Kidney (tissue), 14 donors: Measurements from ENCODE around the gene TAOK3. TPM values are rescaled to one million over a fixed set of nuclear protein-coding genes. Genes with fewer than 3 reads are reported as not detected.

Source experiments
- DNase-seq, 5 donors: peaks; one replicate each; pipeline ENCODE4 v3.0.0-alpha.2; 2013 to 2020
- FAIRE-seq: peaks from 2 replicates; lab custom pipeline; 2012; peaks lifted over from hg19 to GRCh38; lab: Jason Lieb, UNC
- H3K27ac ChIP-seq, 2 donors: one replicate each; pipeline ENCODE4 v1.7.0; 2013; ENCODE audit warnings: low read depth in 2 of 2, low read length in 2 of 2, inconsistent platforms in 1 of 2
- H3K27me3 ChIP-seq: one replicate; pipeline ENCODE4 v1.7.1; 2013; ENCODE audit warnings: low read length, inconsistent platforms; ENCODE audit not compliant: control insufficient read depth, insufficient read depth
- H3K36me3 ChIP-seq, 3 donors: one replicate each; pipeline versions ENCODE4 v1.7.0 to v1.7.1; 2013; ENCODE audit warnings: low read length in 3 of 3, control low read depth in 1 of 3, inconsistent platforms in 1 of 3; ENCODE audit not compliant: insufficient read depth in 3 of 3, control insufficient read depth in 2 of 3
- H3K4me1 ChIP-seq, 3 donors: one replicate each; pipeline versions ENCODE4 v1.7.0 to v1.7.1; 2013; ENCODE audit warnings: low read length in 3 of 3, inconsistent platforms in 1 of 3, low read depth in 1 of 3; ENCODE audit not compliant: control insufficient read depth in 2 of 3, insufficient read depth in 2 of 3
- H3K4me3 ChIP-seq, 3 donors: one replicate each; pipeline versions ENCODE4 v1.7.0 to v1.8.1; 2013; ENCODE audit warnings: low read length in 3 of 3, control low read depth in 1 of 3, inconsistent platforms in 1 of 3
- H3K9ac ChIP-seq, 3 donors: one replicate each; pipeline versions ENCODE4 v1.7.0 to v1.7.1; 2013; ENCODE audit warnings: low read length in 3 of 3, control low read depth in 1 of 3, inconsistent platforms in 1 of 3
- H3K9me3 ChIP-seq, 3 donors: one replicate each; pipeline versions ENCODE4 v1.7.0 to v1.7.1; 2013; ENCODE audit warnings: low read length in 3 of 3, control low read depth in 1 of 3, inconsistent platforms in 1 of 3; ENCODE audit not compliant: control insufficient read depth in 2 of 3, insufficient read depth in 1 of 3
- CTCF ChIP-seq: IDR thresholded peaks from 3 replicates; pipeline ENCODE4 v1.5.1; 2012; ENCODE audit warnings: mild to moderate bottlenecking, moderate library complexity, borderline replicate concordance; ENCODE audit not compliant: insufficient read depth; ENCODE audit errors: extremely low read depth
- intact Hi-C: fragments of 100-400 bp; cut with DNase I; formaldehyde crosslinking; loops from one replicate; pipeline ENCODE4 v1.11.1; 2022
- polyA plus RNA-seq: library from polyadenylated mRNA; stranded (reverse); fragments of 350-450 nt; fragmentation: Illumina TruSeq; extraction: RNeasy Lipid Tissue Mini Kit (QIAGEN cat#74804); gene quantifications from one replicate; pipeline ENCODE4 v1.2.3, GENCODE V29; 2014; ENCODE audit warnings: low read depth, low replicate concordance; ENCODE audit not compliant: insufficient read depth
- total RNA-seq: library from RNA; stranded (reverse); fragmentation: NEBNext Ultra II Directional; extraction: Animal tissue kit (Norgen Biotek cat#: 25700); gene quantifications from one replicate; pipeline ENCODE4 v1.2.1, GENCODE V29; 2021
- donor health status: control.
- donor health status: control.
- donor health status: control.
- donor health status: control.
- donor health status: control.
- donor health status: DM: yes; HTN: yes; CAD: no.
- donor health status: Normal renal cell carcinoma (clear cell type).

The TAOK3 gene
- total and polyA plus RNA-seq, 2 donors from 2014 or later = 14.0 to 36.1 TPM

DNA sequence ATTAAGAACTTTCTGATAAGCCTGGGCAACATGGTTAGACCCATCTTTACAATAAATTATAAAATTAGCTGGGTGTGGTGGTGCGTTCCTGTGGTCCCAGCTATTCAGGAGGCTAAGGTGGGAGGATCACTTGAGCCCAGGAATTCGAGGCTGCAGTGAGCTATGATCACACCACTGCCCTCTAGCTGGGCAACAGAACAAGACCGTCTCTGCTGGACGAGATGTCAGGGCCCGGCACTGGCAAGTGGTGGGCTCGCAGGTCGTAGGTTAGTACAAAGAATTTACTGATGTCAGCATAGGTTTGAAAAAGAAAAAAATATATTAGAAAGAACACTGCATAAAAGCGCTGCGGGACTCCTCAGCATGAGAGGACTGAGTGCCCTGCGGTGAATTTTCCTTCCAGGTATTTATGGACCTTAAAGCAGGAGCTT is 253.2 kb downstream of the TAOK3 start:
- no peak overlapping the region for H3K27ac ChIP-seq
- intact Hi-C loops = no loop called here
- H3K27me3 ChIP-seq = no peaks in the 10 kb centered on the region
- no peak for FAIRE-seq
- H3K4me1 ChIP-seq = peaks cover 0 to 4% (median 0%) of the 10 kb centered on the region in 3 donors
- no peaks in the 10 kb centered on the region for H3K36me3 ChIP-seq
- no peak overlapping the region for H3K4me3 ChIP-seq
- TF ChIP-seq CTCF = no peak
- no peaks in the 10 kb centered on the region for H3K9me3 ChIP-seq
- DNase-seq = no peak
- no peak overlapping the region for H3K9ac ChIP-seq

DNA sequence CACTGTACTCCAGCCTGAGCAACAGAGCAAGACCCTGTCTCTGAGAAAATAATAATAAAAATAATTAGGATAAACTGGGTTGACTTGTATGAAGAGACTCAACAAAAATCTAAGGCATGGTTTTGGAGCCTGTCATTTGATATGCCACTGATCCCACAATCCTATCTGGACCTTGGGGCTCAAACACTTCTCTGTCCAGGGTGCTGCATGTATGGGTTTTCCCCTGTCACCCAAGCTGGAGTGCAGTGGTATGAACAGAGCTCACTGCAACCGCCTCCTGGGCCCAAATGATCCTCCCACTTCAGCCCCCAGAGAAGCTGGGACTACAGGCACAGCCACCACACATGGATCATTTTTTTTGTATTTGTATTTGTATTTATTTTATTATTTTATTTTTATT is 263.6 kb downstream of the TAOK3 start:
- Histone ChIP-seq H3K27me3 (no peaks in the 10 kb centered on the region), H3K27ac (no peak overlapping the region), H3K4me3 (no peak overlapping the region), H3K9me3 (no peaks in the 10 kb centered on the region), H3K9ac (no peak overlapping the region), H3K4me1 (peaks cover 0 to 2% (median 0%) of the 10 kb centered on the region in 3 donors), H3K36me3 (no peaks in the 10 kb centered on the region)
- no peak for TF ChIP-seq CTCF
- FAIRE-seq (no peak), DNase-seq (no peak)
- intact Hi-C loops = no loop called here

DNA sequence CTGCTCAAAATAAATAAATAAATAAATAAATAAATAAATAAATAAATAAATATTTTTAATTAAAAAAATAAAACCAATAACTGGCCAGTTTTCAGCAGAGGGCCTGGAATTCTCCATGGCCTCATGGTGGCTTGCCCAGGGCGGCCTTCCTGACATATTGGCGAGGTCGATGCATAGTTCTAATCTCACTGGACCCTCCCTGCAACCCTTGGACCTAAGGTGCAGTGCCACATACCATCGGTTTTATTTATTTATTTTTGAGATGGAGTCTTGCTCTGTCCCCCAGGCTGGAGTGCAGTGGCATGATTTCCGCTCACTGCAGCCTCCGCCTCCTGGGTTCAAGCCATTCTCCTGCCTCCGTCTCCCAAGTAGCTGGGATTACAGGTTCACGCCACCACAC is 265.0 kb downstream of the TAOK3 start:
- DNase-seq (no peak), FAIRE-seq (no peak)
- no peaks in the 10 kb centered on the region for H3K9me3 ChIP-seq
- no peak overlapping the region for H3K9ac ChIP-seq
- H3K4me3 ChIP-seq = no peak overlapping the region
- no peak for TF ChIP-seq CTCF
- H3K27me3 ChIP-seq = no peaks in the 10 kb centered on the region
- H3K4me1 ChIP-seq = peaks cover 0 to 2% (median 0%) of the 10 kb centered on the region in 3 donors
- no peaks in the 10 kb centered on the region for H3K36me3 ChIP-seq
- intact Hi-C loops = no loop called here
- no peak overlapping the region for H3K27ac ChIP-seq

DNA sequence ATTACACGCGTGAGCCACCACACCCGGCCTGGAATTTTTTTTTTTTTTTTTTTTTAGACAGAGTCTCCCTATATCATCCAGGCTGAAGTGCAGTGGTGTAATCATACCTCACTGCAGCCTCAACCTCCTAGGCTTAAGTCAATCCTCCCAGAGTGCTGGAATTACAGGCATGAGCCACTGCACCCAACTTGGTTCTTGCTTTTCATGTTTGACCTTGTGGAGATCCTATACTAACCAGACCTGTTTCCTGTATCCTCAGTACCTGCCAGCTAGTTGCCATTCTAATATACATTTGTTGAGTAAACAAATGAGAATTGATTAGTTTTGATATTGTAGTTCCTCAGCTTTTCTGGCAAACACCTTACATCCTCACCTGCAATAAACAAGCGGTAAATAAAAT is 265.7 kb downstream of the TAOK3 start:
- Histone ChIP-seq H3K9ac (no peak overlapping the region), H3K4me1 (peaks cover 0 to 2% (median 0%) of the 10 kb centered on the region in 3 donors), H3K36me3 (no peaks in the 10 kb centered on the region), H3K4me3 (no peak overlapping the region), H3K9me3 (no peaks in the 10 kb centered on the region), H3K27me3 (no peaks in the 10 kb centered on the region), H3K27ac (no peak overlapping the region)
- intact Hi-C loops = no loop called here
- FAIRE-seq (no peak), DNase-seq (no peak)
- TF ChIP-seq CTCF = no peak
